Ovary (tissue), 9 donors: ENCODE measurements around the gene ZSWIM8. TPM values are rescaled to one million over a fixed set of nuclear protein-coding genes. Genes with fewer than 3 reads are reported as not detected.

Source experiments
- DNase-seq, 5 donors: peaks; one replicate each; pipeline ENCODE4 v3.0.0-alpha.2; 2019 to 2020
- H3K27ac ChIP-seq, 2 donors: fragments of 200-600 bp; one replicate each; pipeline versions ENCODE4 v1.5.1 to v1.8.0; 2019 to 2022
- H3K27me3 ChIP-seq: fragments of 200-600 bp; one replicate; pipeline ENCODE4 v1.8.0; 2022
- H3K36me3 ChIP-seq: fragments of 200-600 bp; sonication (generic); one replicate; pipeline ENCODE4 v1.5.1; 2019
- H3K4me1 ChIP-seq: one replicate; pipeline ENCODE4 v1.8.1; 2013; ENCODE audit warnings: mild to moderate bottlenecking, moderate library complexity; ENCODE audit not compliant: insufficient read depth
- H3K4me3 ChIP-seq: fragments of 200-600 bp; sonication (generic); one replicate; pipeline ENCODE4 v1.5.1; 2017
- H3K9me3 ChIP-seq, 2 donors: fragments of 200-600 bp in 1 of 2; sonication (generic) in 1 of 2; one replicate each; pipeline versions ENCODE4 v1.5.1 to v1.8.1; 2013 to 2019; ENCODE audit warnings: mild to moderate bottlenecking in 1 of 2, moderate library complexity in 1 of 2
- CTCF ChIP-seq, 3 donors: fragments of 450-650 bp in 2 of 3; fragments of 200-600 bp in 1 of 3; IDR thresholded peaks; one replicate each; pipeline versions ENCODE4 v1.5.1 to v1.8.0; 2016 to 2022; ENCODE audit warnings: antibody characterized with exemption in 3 of 3, mild to moderate bottlenecking in 1 of 3
- EP300 ChIP-seq: sonication (generic); formaldehyde crosslinking; IDR thresholded peaks from one replicate; pipeline ENCODE4 v1.6.1; 2017; ENCODE audit warnings: antibody characterized with exemption
- POLR2A ChIP-seq: fragments of 450-650 bp; IDR thresholded peaks from one replicate; pipeline ENCODE4 v1.6.1; 2017; ENCODE audit warnings: antibody characterized with exemption, mild to moderate bottlenecking, moderate library complexity
- WGBS, 3 donors: extraction: QIAGEN DNeasy Blood & Tissue Kit in 1 of 3; methylation state at CpG; one replicate each; pipeline versions ENCODE4 v1.1.5 to v1.1.7; 2013 to 2017; 5-methylcytosine and 5-hydroxymethylcytosine counted together
- intact Hi-C, 4 donors: fragments of 100-400 bp; cut with DNase I; formaldehyde crosslinking; loops; one replicate each; pipeline versions ENCODE4 v1.11.0 to v1.15.1; 2022 to 2023
- polyA plus RNA-seq, 2 donors: library from polyadenylated mRNA; stranded (reverse); fragments of 200-250 nt in 1 of 2; fragments of 350-450 nt in 1 of 2; fragmentation: Illumina TruSeq in 1 of 2; extraction: RNeasy Lipid Tissue Mini Kit (QIAGEN cat#74804) in 1 of 2; gene quantifications; one replicate each; pipeline ENCODE4 v1.2.3, GENCODE V29; 2013 to 2014
- total RNA-seq, 7 donors: library from RNA; depleted of rRNA in 2 of 7; stranded (reverse); fragments of >200 nt in 2 of 7; fragmentation: NEBNext Ultra II Directional in 3 of 7; extraction: Animal tissue kit (Norgen Biotek cat#: 25700) in 3 of 7; gene quantifications; one replicate each; pipeline versions ENCODE4 v1.1.0 to v1.2.4, GENCODE V29; 2016 to 2023
- donor health status: DM: no; HTN: no; CAD: no; lungs with moderate emphysema.
- donor health status: DM: no; HTN: no; CAD: no.
- donor health status: Bipolar disorder and iron deficiency.
- donor health status: DM: yes; HTN: yes; CAD: no.
- donor health status: DM: no; HTN: no; CAD: no.
- donor health status: DM: yes; HTN: yes; CAD: no.

The ZSWIM8 gene
- total and polyA plus RNA-seq, 9 donors, result 42.7 to 90.7 (median 69.3) TPM

DNA sequence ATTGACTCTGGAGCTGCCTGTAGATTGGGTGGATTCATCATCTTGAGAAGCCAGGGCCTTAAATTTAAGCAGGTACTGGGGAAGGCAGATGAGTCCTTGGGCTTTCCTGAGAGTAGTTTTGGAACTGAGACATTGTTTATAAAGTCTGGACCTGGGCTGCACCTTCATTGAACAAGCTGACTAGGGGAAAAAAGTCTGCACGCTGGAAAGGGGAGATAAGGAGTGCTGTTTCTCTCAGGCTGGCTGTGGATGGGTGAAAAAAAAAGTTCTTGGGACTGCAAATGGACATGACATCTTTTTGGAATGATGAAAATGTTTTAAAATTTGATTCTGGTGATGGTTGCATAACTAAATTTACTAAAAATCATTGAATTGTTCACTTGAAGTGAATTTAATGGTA, 29.2 kb upstream of the ZSWIM8 start:
- Histone ChIP-seq H3K36me3 (no peaks in the 10 kb centered on the region), H3K9me3 (no peaks in the 10 kb centered on the region), H3K4me3 (no peak overlapping the region), H3K4me1 (no peaks in the 10 kb centered on the region), H3K27me3 (no peaks in the 10 kb centered on the region), H3K27ac (no peak overlapping the region)
- intact Hi-C loops, result no loop called here
- TF ChIP-seq CTCF (IDR thresholded peaks at IDR 0.05), result no peak
- TF ChIP-seq POLR2A, result no peak
- no peak for TF ChIP-seq EP300
- 18 to 33% (median 19%) methylated on average over 1 of the region's 1 CpG for whole genome bisulfite sequencing, 3 donors
- no peak for DNase-seq

- no peak overlapping the region for H3K4me3 ChIP-seq
- intact Hi-C loops, result no loop called here
- no peak for DNase-seq
- no peak overlapping the region for H3K27ac ChIP-seq
- no peaks in the 10 kb centered on the region for H3K27me3 ChIP-seq
- no peaks in the 10 kb centered on the region for H3K4me1 ChIP-seq
- H3K9me3 ChIP-seq, result no peaks in the 10 kb centered on the region
- TF ChIP-seq EP300, result no peak
- TF ChIP-seq POLR2A, result no peak
- no peak for TF ChIP-seq CTCF (IDR thresholded peaks at IDR 0.05)
- no peaks in the 10 kb centered on the region for H3K36me3 ChIP-seq
- 91 to 92% (median 92%) methylated on average over 9 of the region's 9 CpGs for WGBS, 3 donors
Measured at GRCh38 chr10:73758704-73759511, 26.5 kb upstream of the ZSWIM8 start.

DNA sequence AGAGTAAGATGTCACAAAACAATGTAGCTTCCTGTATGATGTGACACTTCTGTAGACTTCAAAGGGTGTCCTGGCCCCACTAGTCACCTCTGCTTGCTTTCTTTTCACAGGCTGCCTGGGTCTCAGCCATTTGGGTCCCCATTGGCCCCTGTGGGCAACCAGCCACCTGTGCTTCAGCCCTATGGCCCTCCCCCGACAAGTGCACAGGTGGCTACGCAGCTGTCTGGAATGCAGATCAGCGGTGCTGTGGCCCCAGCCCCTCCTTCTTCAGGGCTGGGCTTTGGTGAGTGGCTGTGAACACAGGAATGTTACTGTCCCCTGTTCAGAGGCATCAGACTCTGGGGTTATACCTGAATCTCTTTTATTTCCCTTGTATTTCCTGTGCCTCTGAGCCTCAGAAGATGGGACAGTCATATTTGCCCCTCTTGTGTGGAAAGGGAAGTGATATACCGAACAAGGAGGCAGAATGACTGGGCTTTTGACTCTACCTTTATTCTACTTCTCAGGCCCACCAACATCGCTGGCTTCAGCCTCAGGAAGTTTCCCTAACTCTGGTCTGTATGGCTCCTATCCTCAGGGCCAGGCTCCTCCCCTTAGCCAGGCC, 25.8 kb upstream of the ZSWIM8 start:
- Histone ChIP-seq H3K36me3 (no peaks in the 10 kb centered on the region), H3K9me3 (no peaks in the 10 kb centered on the region), H3K4me1 (no peaks in the 10 kb centered on the region), H3K27ac (no peak overlapping the region), H3K27me3 (no peaks in the 10 kb centered on the region), H3K4me3 (no peak overlapping the region)
- WGBS, 3 donors, result 68 to 79% (median 77%) methylated on average over 5 of the region's 5 CpGs
- intact Hi-C loops, result no loop called here
- TF ChIP-seq CTCF (IDR thresholded peaks at IDR 0.05), result no peak
- no peak for TF ChIP-seq EP300
- no peak for TF ChIP-seq POLR2A
- no peak for DNase-seq

DNA sequence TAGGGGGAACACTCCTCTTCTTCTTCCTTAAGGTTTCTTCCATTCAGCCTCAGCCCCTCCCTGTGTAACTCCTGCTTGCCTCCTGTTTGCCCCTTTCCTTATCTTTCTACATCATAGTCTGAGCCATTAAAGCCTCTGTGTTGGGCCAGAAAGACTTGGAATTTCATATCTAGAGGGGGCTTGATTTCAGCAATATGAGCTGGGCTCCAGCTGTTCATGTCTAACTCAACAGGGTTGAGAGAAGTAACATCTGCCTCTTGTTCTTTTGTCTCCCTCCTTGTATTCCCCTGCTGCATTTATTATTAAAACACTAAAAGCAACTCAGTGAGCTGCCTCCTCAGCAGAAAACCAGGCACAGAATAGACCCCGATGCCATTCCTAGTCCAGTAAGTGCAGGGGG, 23.6 kb upstream of the ZSWIM8 start:
- no peak for DNase-seq
- no peaks in the 10 kb centered on the region for H3K36me3 ChIP-seq

More for the DNA sequence above, 23.6 kb upstream of the ZSWIM8 start:
- WGBS, 3 donors, result 63 to 83% (median 71%) methylated on average over 1 of the region's 1 CpG
- intact Hi-C loops, result no loop called here
- Histone ChIP-seq H3K4me1 (no peaks in the 10 kb centered on the region), H3K4me3 (no peak overlapping the region), H3K27ac (no peak overlapping the region), H3K9me3 (no peaks in the 10 kb centered on the region), H3K27me3 (no peaks in the 10 kb centered on the region)
- TF ChIP-seq CTCF (IDR thresholded peaks at IDR 0.05), result no peak
- no peak for TF ChIP-seq EP300
- TF ChIP-seq POLR2A, result no peak
